Measurements from ENCODE around the gene CACNG4. TPM values are rescaled to one million over a fixed set of nuclear protein-coding genes. Genes with fewer than 3 reads are reported as not detected.

Gene CACNG4
- total and polyA plus RNA-seq, 2 of the 4 experiments (the other 2 are of a cell fraction) = under 0.01 to 0.53 TPM

DNA sequence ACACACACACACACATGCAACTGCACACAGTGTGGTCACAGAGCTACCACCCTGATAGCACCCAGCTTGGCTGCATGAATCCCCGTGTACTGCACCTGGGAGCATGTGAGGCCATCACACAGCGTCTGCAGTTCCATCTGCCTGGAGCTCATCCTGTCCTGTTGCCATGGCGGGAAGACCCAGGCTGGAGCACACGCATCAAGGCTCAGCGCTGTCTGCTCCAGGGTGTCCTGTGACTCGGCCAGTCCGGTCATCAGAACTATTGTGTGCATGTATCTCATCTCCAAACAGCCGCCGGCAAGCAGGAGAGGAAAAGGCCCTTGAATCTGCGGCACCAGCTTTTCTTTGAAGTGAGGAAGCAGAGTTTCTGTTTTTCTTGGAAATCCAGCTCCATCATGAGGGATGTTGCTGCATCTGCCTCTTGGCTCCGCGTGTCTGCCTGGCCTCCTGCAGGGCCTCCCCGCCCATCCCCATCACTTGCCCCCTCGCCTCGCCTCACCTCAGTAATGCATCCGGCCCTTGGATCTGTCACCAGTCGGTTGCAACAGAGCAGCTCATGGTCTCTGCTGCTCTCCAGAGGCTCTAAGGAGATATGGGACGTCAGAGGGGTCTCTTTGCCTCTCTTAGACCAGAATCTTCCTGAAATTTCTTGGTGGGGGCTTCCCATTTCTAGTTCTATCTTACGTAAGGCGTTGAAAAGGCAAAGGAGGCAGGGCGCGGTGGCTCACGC is 23.7 kb downstream of the CACNG4 start:
- peaks cover 61% of the 10 kb centered on the region for H3K27me3 ChIP-seq (ENCODE audit: control insufficient read depth, insufficient read depth, low read length)

More for the DNA sequence above, 23.7 kb downstream of the CACNG4 start:
- Histone ChIP-seq H2BK15ac (ENCODE audit: low read depth, low read length) (no peak overlapping the region), H3K18ac (ENCODE audit: low read depth, low read length) (no peak overlapping the region), H3K14ac (replicated peaks; ENCODE audit: low read depth, low read length) (no peak overlapping the region), H2BK20ac (ENCODE audit: low read depth, low read length) (no peak overlapping the region), H2AK5ac (ENCODE audit: low read depth, low read length) (no peak overlapping the region), H3K4me2 (ENCODE audit: low read depth, low read length) (no peak overlapping the region), H3K9me1 (ENCODE audit: insufficient read depth, low read length) (no peaks in the 10 kb centered on the region; the same call in 1 of the 2 replicates), H3K36me3 (ENCODE audit: control insufficient read depth, insufficient read depth, low read length) (no peaks in the 10 kb centered on the region), H2AK9ac (replicated peaks; ENCODE audit: low read depth, low read length, poor library complexity) (no peak overlapping the region), H3K4me1 (ENCODE audit: control insufficient read depth, insufficient read depth, low read length) (no peaks in the 10 kb centered on the region), H3K9ac (ENCODE audit: low read depth, low read length) (no peak overlapping the region), H3K23ac (ENCODE audit: low read depth, low read length) (no peak overlapping the region), H2BK120ac (ENCODE audit: low read depth, low read length) (no peak overlapping the region), H4K5ac (ENCODE audit: low read depth, low read length) (no peak overlapping the region), H3K56ac (ENCODE audit: extremely low read depth, insufficient read depth, low read length) (no peak overlapping the region), H3K4ac (ENCODE audit: low read depth, low read length) (no peak overlapping the region), H3K27ac (ENCODE audit: insufficient read depth, low read length) (no peak overlapping the region), H4K20me1 (ENCODE audit: insufficient read depth, low read length) (no peaks in the 10 kb centered on the region), H3K9me3 (ENCODE audit: control insufficient read depth, insufficient read depth, low read length) (no peaks in the 10 kb centered on the region), H3K4me3 (ENCODE audit: insufficient read depth, low read depth, low read length) (no peak overlapping the region), H3K79me1 (ENCODE audit: low read depth in 1 of 2, low read length in 2 of 2) (no peaks in the 10 kb centered on the region), H4K91ac (ENCODE audit: insufficient read depth, low read depth, low read length) (no peak overlapping the region), H2AFZ (replicated peaks; ENCODE audit: low read length, poor library complexity) (no peak overlapping the region), H2BK5ac (ENCODE audit: low read depth, low read length, poor library complexity, severe bottlenecking) (no peak overlapping the region), H4K8ac (ENCODE audit: low read depth in 2 of 2, low read length in 2 of 2) (no peak overlapping the region)
- ATAC-seq (ENCODE audit: low read depth) (no peak), DNase-seq (no peak)
- WGBS, 2 experiments (ENCODE audit: extremely low coverage in 2 of 2, insufficient read length in 1 of 2) = 82% methylated on average over 7 of the region's 23 CpGs; no CpG with 5 or more reads in 1 of the 2 experiments
- in situ Hi-C loops (cut with MboI; ENCODE audit: low sequenced_read_pairs) (no loop called here), dilution Hi-C loops (cut with HindIII; ENCODE audit: low sequenced_read_pairs, unreplicated experiment) (no loop called here), intact Hi-C loops (cut with micrococcal nuclease) (no loop called here)
- BruUV-seq (replicated peaks) = no TSS peak
- POLR2A ChIA-PET (ENCODE audit: unreplicated experiment) = no interaction called here
- TF ChIP-seq MAZ (IDR thresholded peaks at IDR 0.05; ENCODE audit: borderline replicate concordance, low read depth, low read length) (no peak), RAD21 (IDR thresholded peaks at IDR 0.05; ENCODE audit: low read length) (no peak), MXI1 (IDR thresholded peaks at IDR 0.05; ENCODE audit: borderline replicate concordance, low read depth, low read length) (no peak), BHLHE40 (IDR thresholded peaks at IDR 0.05; ENCODE audit: low read depth, low read length) (no peak), RFX5 (IDR thresholded peaks at IDR 0.05; ENCODE audit: low read depth, low read length) (no peak), NFE2L2 (IDR thresholded peaks at IDR 0.05; ENCODE audit: low read depth, low read length) (no peak), CEBPB (IDR thresholded peaks at IDR 0.05; ENCODE audit: low read depth, low read length) (no peak)
- TF ChIP-seq, protein P1, sequence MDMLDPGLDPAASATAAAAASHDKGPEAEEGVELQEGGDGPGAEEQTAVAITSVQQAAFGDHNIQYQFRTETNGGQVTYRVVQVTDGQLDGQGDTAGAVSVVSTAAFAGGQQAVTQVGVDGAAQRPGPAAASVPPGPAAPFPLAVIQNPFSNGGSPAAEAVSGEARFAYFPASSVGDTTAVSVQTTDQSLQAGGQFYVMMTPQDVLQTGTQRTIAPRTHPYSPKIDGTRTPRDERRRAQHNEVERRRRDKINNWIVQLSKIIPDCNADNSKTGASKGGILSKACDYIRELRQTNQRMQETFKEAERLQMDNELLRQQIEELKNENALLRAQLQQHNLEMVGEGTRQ (IDR thresholded peaks at IDR 0.05; ENCODE audit: low read depth, low read length) = no peak
- CTCF ChIA-PET = no interaction called here

All from IMR-90 (cell line).